ENCODE data around the gene ZNF516.

ZNF516 gene

GRCh38 chr18:76432274-76432755, 62.7 kb downstream of the ZNF516 start:
- TF ChIP-seq EZH2phosphoT487 (IDR thresholded peaks at IDR 0.05; ENCODE audit: borderline replicate concordance, low read length) = no peak
- Histone ChIP-seq H3K9me2 (replicated peaks; ENCODE audit: control insufficient read depth, low read length) (no peaks in the 10 kb centered on the region), H3F3A (ENCODE audit: control insufficient read depth, insufficient read depth) (no peaks in the 10 kb centered on the region), H4K20me1 (ENCODE audit: control insufficient read depth, insufficient read depth, low read depth, low read length) (peaks cover 18% of the 10 kb centered on the region; the same call in 1 of the 2 replicates), H3K4me3 (ENCODE audit: low read length) (no peak overlapping the region), H3K79me2 (ENCODE audit: control insufficient read depth, low read length) (peaks cover 99% of the 10 kb centered on the region), H3K4me2 (ENCODE audit: low read length) (no peak overlapping the region), H3K27me3 (ENCODE audit: control insufficient read depth, low read length) (no peaks in the 10 kb centered on the region), H3K36me3 (ENCODE audit: control insufficient read depth, low read length) (peaks cover 18% of the 10 kb centered on the region; the same call in 1 of the 2 replicates), H3K27ac (ENCODE audit: low read depth, low read length) (no peak overlapping the region), H3K4me1 (ENCODE audit: control insufficient read depth, low read length) (peaks cover 11% of the 10 kb centered on the region), H3K9me3 (ENCODE audit: control insufficient read depth, insufficient read depth, low read length) (no peaks in the 10 kb centered on the region)

DNA sequence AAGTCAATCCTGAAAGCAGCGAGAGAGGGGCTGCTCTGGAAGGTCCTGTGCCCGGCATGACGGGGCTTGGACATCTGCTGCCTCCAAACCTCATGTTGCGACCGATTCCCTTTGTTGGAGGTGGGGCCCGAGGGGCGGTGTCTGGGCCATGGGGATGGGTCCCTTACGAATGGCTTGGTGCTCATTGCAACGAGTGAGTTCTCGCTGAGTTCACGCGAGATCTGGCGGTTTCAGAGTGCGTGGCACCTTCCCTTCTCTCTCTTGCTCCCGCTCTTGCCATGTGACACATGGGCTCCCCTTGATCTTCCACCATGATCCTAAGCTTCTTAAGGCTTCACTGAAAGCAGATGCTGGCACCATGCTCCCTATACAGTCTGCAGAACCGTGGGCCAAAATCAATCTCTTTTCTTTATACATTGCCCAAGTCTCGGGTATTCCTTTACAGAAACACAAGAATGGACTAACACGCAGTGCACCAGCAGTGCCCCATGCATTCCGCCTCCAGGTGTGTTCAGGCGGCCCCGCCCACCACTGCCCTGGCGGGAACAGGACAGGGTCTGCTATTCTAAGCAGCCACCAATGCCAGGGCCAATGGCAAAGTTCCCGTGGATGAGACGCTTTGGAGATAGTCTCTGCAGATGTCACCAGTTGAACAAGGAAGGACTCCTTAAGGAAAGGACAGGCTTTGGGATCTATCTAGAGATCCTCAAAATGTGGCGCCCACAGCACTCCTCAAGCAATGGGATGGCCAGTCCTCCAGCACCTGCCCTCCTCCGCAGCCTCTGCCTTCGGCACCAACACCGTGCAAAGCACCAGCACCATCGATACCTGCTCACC, 63.4 kb downstream of the ZNF516 start:
- Histone ChIP-seq H3K36me3 (ENCODE audit: control insufficient read depth, low read length) (peaks cover 17% of the 10 kb centered on the region; the same call in 1 of the 2 replicates), H3K79me2 (ENCODE audit: control insufficient read depth, low read length) (peaks cover 99% of the 10 kb centered on the region)

DNA sequence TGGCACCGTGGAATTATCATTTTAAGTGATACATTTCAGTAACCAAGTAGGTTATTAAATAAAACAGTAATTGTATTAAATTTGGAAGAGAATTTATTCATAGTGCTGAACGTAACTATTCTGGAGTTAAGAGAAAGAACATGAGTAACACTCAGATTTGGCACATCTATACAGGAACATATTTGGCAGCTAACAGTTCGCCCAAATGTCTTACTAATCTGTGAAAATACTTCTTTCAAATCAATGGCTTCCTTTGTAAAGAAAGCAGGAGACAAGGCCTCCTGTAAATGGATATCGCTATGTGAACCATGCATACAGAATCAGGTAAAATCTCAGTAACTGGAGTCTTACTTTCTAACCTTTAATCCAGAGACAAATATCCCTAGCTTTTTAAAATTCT, 64.4 kb downstream of the ZNF516 start:
- Histone ChIP-seq H3K27me3 (ENCODE audit: control insufficient read depth, low read length) (no peaks in the 10 kb centered on the region), H3K9me3 (ENCODE audit: control insufficient read depth, insufficient read depth, low read length) (no peaks in the 10 kb centered on the region), H3K36me3 (ENCODE audit: control insufficient read depth, low read length) (peaks cover 14% of the 10 kb centered on the region; the same call in 1 of the 2 replicates), H4K20me1 (ENCODE audit: control insufficient read depth, insufficient read depth, low read depth, low read length) (peaks cover 25% of the 10 kb centered on the region), H3K9me2 (replicated peaks; ENCODE audit: control insufficient read depth, low read length) (no peaks in the 10 kb centered on the region), H3F3A (ENCODE audit: control insufficient read depth, insufficient read depth) (no peaks in the 10 kb centered on the region), H3K4me2 (ENCODE audit: low read length) (no peak overlapping the region), H3K4me3 (ENCODE audit: low read length) (no peak overlapping the region), H3K79me2 (ENCODE audit: control insufficient read depth, low read length) (peaks cover 99% of the 10 kb centered on the region), H3K27ac (ENCODE audit: low read depth, low read length) (no peak overlapping the region), H3K4me1 (ENCODE audit: control insufficient read depth, low read length) (peaks cover 11% of the 10 kb centered on the region)
- TF ChIP-seq, protein P1, sequence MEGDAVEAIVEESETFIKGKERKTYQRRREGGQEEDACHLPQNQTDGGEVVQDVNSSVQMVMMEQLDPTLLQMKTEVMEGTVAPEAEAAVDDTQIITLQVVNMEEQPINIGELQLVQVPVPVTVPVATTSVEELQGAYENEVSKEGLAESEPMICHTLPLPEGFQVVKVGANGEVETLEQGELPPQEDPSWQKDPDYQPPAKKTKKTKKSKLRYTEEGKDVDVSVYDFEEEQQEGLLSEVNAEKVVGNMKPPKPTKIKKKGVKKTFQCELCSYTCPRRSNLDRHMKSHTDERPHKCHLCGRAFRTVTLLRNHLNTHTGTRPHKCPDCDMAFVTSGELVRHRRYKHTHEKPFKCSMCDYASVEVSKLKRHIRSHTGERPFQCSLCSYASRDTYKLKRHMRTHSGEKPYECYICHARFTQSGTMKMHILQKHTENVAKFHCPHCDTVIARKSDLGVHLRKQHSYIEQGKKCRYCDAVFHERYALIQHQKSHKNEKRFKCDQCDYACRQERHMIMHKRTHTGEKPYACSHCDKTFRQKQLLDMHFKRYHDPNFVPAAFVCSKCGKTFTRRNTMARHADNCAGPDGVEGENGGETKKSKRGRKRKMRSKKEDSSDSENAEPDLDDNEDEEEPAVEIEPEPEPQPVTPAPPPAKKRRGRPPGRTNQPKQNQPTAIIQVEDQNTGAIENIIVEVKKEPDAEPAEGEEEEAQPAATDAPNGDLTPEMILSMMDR (IDR thresholded peaks at IDR 0.05; ENCODE audit: low read depth, low read length, poor library complexity, severe bottlenecking) = no peak
- no peak for TF ChIP-seq EZH2phosphoT487 (IDR thresholded peaks at IDR 0.05; ENCODE audit: borderline replicate concordance, low read length)

More for the DNA sequence above, 63.4 kb downstream of the ZNF516 start:
- peaks cover 24% of the 10 kb centered on the region; the same call in 1 of the 2 replicates for H4K20me1 ChIP-seq (ENCODE audit: control insufficient read depth, insufficient read depth, low read depth, low read length)
- H3K4me2 ChIP-seq (ENCODE audit: low read length) = no peak overlapping the region
- H3F3A ChIP-seq (ENCODE audit: control insufficient read depth, insufficient read depth) = no peaks in the 10 kb centered on the region
- H3K27me3 ChIP-seq (ENCODE audit: control insufficient read depth, low read length) = no peaks in the 10 kb centered on the region
- no peak overlapping the region for H3K4me3 ChIP-seq (ENCODE audit: low read length)
- no peak overlapping the region for H3K27ac ChIP-seq (ENCODE audit: low read depth, low read length)
- no peak for TF ChIP-seq EZH2phosphoT487 (IDR thresholded peaks at IDR 0.05; ENCODE audit: borderline replicate concordance, low read length)
- TF ChIP-seq, protein P1 (IDR thresholded peaks at IDR 0.05; ENCODE audit: low read depth, low read length, poor library complexity, severe bottlenecking) = no peak
- H3K9me2 ChIP-seq (replicated peaks; ENCODE audit: control insufficient read depth, low read length) = no peaks in the 10 kb centered on the region
- H3K4me1 ChIP-seq (ENCODE audit: control insufficient read depth, low read length) = peaks cover 11% of the 10 kb centered on the region
- no peaks in the 10 kb centered on the region for H3K9me3 ChIP-seq (ENCODE audit: control insufficient read depth, insufficient read depth, low read length)

All from DOHH2 (cell line).